ENCODE data around the gene CHN2. TPM values are rescaled to one million over a fixed set of nuclear protein-coding genes. Genes with fewer than 3 reads are reported as not detected.

Gene CHN2
- total RNA-seq, 2 donors from 2014 or later = 7.0 to 29.1 TPM

DNA sequence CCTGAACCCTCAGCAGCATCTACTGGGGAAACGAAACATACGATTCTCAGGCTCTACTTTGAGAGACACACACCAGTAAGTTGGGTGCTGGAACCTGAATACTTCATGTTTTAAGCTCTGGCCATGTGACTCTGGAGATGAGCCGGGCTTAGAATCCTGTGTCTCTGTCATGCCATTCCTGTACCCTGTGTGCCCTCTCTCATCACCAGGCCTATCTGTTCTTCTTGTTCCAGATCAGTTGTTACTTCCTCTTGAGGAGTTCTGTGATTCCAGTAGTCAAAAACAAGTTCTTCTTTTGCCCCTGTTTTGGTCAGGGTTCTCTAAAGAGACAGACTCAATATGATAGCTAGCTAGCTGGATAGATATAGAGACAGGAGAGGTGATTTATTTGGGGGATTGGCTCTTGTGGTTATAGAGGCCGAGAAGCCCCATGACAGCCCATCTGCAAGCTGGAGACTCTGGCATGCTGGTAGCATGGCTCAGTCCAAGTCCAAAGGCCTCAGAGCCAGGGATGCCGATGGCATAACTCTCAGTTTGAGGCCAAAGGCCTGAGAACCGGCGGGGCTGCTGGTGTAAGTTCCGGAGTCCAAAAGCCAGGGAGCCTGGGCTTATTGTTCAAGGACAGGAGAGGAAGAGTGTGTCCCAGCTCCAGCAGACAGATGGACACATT lies 54.3 kb downstream of the CHN2 start:
- no peaks in the 10 kb centered on the region for H3K27me3 ChIP-seq (replicated peaks; ENCODE audit: insufficient read depth)
- TF ChIP-seq POLR2A (IDR thresholded peaks at IDR 0.05) (no peak), POLR2AphosphoS5 (IDR thresholded peaks at IDR 0.05) (no peak)
- TF ChIP-seq, protein P1, sequence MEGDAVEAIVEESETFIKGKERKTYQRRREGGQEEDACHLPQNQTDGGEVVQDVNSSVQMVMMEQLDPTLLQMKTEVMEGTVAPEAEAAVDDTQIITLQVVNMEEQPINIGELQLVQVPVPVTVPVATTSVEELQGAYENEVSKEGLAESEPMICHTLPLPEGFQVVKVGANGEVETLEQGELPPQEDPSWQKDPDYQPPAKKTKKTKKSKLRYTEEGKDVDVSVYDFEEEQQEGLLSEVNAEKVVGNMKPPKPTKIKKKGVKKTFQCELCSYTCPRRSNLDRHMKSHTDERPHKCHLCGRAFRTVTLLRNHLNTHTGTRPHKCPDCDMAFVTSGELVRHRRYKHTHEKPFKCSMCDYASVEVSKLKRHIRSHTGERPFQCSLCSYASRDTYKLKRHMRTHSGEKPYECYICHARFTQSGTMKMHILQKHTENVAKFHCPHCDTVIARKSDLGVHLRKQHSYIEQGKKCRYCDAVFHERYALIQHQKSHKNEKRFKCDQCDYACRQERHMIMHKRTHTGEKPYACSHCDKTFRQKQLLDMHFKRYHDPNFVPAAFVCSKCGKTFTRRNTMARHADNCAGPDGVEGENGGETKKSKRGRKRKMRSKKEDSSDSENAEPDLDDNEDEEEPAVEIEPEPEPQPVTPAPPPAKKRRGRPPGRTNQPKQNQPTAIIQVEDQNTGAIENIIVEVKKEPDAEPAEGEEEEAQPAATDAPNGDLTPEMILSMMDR (IDR thresholded peaks at IDR 0.05) = no peak
- 92% methylated on average over 8 of the region's 8 CpGs for WGBS
- intact Hi-C loops (cut with DNase I) = no loop called here
- no peaks in the 10 kb centered on the region for H3K4me1 ChIP-seq (replicated peaks)
- H3K9me3 ChIP-seq = no peaks in the 10 kb centered on the region
- H3K27ac ChIP-seq = no peak overlapping the region
- H3K4me3 ChIP-seq = no peak overlapping the region
- no peak for DNase-seq (ENCODE audit: low spot score)
- no peaks in the 10 kb centered on the region for H3K36me3 ChIP-seq

DNA sequence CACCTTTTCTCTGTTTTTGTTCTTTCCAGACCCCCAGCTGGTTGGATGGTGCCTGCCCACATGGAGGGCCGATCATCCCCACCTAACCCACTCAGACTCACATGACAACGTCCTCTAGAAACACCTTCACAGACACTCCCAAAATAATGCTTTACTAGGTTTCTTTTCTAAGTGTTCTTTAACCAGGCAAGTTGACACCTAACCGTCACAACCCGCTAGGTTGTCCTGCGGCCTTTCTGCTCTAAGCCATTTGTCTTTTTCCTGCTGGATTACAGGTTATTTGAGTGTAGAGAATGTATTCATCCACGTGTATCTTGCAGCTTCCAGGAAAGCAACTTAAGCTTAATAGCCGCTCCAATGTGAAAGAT lies 54.8 kb downstream of the CHN2 start:
- H3K27ac ChIP-seq = no peak overlapping the region
- H3K4me3 ChIP-seq = no peak overlapping the region
- no peak for DNase-seq (ENCODE audit: low spot score)
- H3K27me3 ChIP-seq (replicated peaks; ENCODE audit: insufficient read depth) = no peaks in the 10 kb centered on the region
- WGBS = 84% methylated on average over 7 of the region's 7 CpGs
- TF ChIP-seq POLR2AphosphoS5 (IDR thresholded peaks at IDR 0.05) = no peak
- TF ChIP-seq, protein P1 (IDR thresholded peaks at IDR 0.05) = no peak
- TF ChIP-seq POLR2A (IDR thresholded peaks at IDR 0.05) = no peak
- H3K36me3 ChIP-seq = no peaks in the 10 kb centered on the region
- intact Hi-C loops (cut with DNase I) = no loop called here
- H3K4me1 ChIP-seq (replicated peaks) = no peaks in the 10 kb centered on the region
- H3K9me3 ChIP-seq = no peaks in the 10 kb centered on the region

DNA sequence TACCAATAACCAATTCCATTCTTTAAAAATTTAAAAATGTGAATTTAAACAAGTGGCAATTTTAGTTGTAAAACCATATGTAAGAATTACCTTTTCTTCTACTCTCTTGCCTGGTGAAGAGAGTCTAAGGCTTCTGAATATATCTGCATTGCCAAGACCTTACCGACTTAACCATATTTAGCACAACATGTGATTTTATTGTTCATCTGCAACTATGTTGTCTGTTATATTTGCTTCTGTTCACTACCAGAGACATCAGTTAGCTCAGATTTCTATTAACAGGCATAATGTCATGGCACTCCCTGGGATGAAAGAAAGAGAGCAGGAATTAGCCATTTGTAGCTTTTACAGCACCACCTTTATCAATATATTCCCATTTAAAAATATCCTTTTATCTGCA lies 55.3 kb downstream of the CHN2 start:
- TF ChIP-seq POLR2A (IDR thresholded peaks at IDR 0.05) (no peak), POLR2AphosphoS5 (IDR thresholded peaks at IDR 0.05) (no peak)
- TF ChIP-seq, protein P1 (IDR thresholded peaks at IDR 0.05) = no peak
- Histone ChIP-seq H3K27ac (no peak overlapping the region), H3K4me1 (replicated peaks) (no peaks in the 10 kb centered on the region), H3K36me3 (no peaks in the 10 kb centered on the region), H3K4me3 (no peak overlapping the region), H3K27me3 (replicated peaks; ENCODE audit: insufficient read depth) (no peaks in the 10 kb centered on the region), H3K9me3 (no peaks in the 10 kb centered on the region)
- 79% methylated on average over 1 of the region's 1 CpG for WGBS
- intact Hi-C loops (cut with DNase I) = no loop called here
- DNase-seq (ENCODE audit: low spot score) = no peak

DNA sequence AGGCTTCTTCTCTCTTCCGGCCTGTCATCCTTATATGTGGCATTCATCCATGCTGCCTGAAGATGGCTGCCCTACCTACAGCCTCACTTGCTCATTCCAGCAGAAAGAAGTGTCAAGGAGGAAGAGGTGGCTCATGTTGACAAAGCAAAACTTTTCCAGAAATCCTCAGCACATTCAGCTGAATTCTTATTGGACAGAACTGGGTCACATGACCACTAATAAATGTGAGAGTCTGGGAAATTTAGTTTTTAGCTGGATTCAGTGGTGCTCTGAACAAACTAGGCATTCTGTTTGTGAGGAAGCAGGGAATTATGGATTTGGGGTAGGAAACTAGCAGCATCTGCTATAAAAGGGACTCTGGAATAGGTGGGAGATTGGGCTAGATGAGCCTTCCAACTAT lies 58.6 kb downstream of the CHN2 start:
- no peaks in the 10 kb centered on the region for H3K9me3 ChIP-seq
- TF ChIP-seq POLR2AphosphoS5 (IDR thresholded peaks at IDR 0.05) = no peak
- TF ChIP-seq POLR2A (IDR thresholded peaks at IDR 0.05) = no peak
- TF ChIP-seq, protein P1 (IDR thresholded peaks at IDR 0.05) = no peak
- DNase-seq (ENCODE audit: low spot score) = no peak
- H3K4me1 ChIP-seq (replicated peaks) = no peaks in the 10 kb centered on the region
- H3K27ac ChIP-seq = no peak overlapping the region
- H3K27me3 ChIP-seq (replicated peaks; ENCODE audit: insufficient read depth) = no peaks in the 10 kb centered on the region
- intact Hi-C loops (cut with DNase I) = no loop called here
- H3K4me3 ChIP-seq = no peak overlapping the region
- no peaks in the 10 kb centered on the region for H3K36me3 ChIP-seq
- 86% methylated on average over 1 of the region's 1 CpG for WGBS

DNA sequence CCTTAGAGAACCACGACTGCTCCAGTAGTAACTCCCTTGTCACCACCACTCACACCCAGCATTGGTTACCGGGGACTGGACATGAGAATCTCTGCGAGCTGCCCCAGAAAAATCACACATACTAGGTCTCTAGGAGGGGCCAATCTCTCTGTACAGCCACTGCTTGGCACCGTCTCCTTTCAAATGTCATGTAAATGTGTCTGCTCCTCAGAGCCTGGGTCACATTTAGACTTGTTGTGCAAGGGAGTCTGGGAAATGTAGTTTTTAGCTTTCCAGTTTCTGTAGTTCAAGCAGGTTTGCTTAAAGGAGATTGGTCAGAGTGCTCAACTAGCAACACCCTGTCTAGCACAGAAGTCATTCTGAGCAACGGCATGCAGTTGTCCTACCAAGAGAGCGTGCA lies 60.0 kb downstream of the CHN2 start:
- no peaks in the 10 kb centered on the region for H3K4me1 ChIP-seq (replicated peaks)
- no peaks in the 10 kb centered on the region for H3K9me3 ChIP-seq
- H3K4me3 ChIP-seq = no peak overlapping the region
- intact Hi-C loops (cut with DNase I) = no loop called here
- no peaks in the 10 kb centered on the region for H3K36me3 ChIP-seq
- H3K27ac ChIP-seq = no peak overlapping the region
- no peaks in the 10 kb centered on the region for H3K27me3 ChIP-seq (replicated peaks; ENCODE audit: insufficient read depth)
- TF ChIP-seq, protein P1 (IDR thresholded peaks at IDR 0.05) = no peak
- TF ChIP-seq POLR2A (IDR thresholded peaks at IDR 0.05) (no peak), POLR2AphosphoS5 (IDR thresholded peaks at IDR 0.05) (no peak)
- WGBS = 87% methylated on average over 6 of the region's 6 CpGs
- DNase-seq (ENCODE audit: low spot score) = no peak

All from prostate gland (tissue), 2 donors.